Stomach (tissue), 4 donors: ENCODE measurements around the gene BCAP31.

Experiments used
- CTCF ChIP-seq, 7 experiments: fragments of 450-650 bp in 4 of 7; fragments of 200-600 bp in 3 of 7; sonication (generic) in 3 of 7; IDR thresholded peaks; one replicate each; pipeline ENCODE4 v1.5.1; 2016 to 2019; ENCODE audit warnings: antibody characterized with exemption in 7 of 7, control low read depth in 2 of 7, mild to moderate bottlenecking in 1 of 7
- POLR2A ChIP-seq, 4 donors: fragments of 450-650 bp; IDR thresholded peaks; one replicate each; pipeline ENCODE4 v1.6.1; 2016; ENCODE audit warnings: antibody characterized with exemption in 4 of 4, control low read depth in 2 of 4, mild to moderate bottlenecking in 1 of 4, moderate library complexity in 1 of 4

DNA sequence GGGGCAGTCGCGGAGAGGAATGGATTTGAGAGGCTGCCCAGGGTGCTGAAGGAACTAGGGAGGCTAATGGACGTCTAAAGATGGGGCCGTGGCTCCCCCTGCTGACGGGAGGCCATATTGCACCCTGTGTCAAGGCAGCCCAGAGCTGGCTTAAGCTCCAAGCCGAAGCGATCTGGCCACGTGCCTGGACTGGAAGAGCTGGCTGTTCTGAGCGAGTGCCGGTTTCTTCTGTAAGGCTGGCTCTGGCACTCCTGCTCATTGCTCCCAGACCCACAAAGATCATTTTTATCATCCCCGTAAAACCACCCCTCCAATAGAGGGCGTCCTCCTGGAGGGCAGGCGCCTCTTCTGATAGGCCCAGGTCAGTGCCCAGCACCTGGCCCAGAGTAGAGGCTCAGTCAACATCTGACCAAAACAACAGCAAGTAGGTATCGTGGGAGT lies 56.2 kb downstream of the BCAP31 start:
- TF ChIP-seq CTCF (IDR thresholded peaks at IDR 0.05): peak in 5 of 7 experiments; percentile 50 to 75 (median 64)
- no peak for TF ChIP-seq POLR2A (IDR thresholded peaks at IDR 0.05)
